ENCODE results near the gene CD38.
"Not testable (repeated sequence)": the region's sequence is repeated elsewhere in the genome, so short reads cannot be mapped to it uniquely, and the experiment has no call there.

Gene CD38

GRCh38 chr4:15746110-15746509 is 32.0 kb upstream of the CD38 start:
- no peak overlapping the region for H3K27ac ChIP-seq (ENCODE audit: low read depth, low read length)
- H3K27me3 ChIP-seq (ENCODE audit: control insufficient read depth in 1 of 2, insufficient read depth in 2 of 2, low read length in 2 of 2), result no peaks in the 10 kb centered on the region
- no peak overlapping the region for H3K4me3 ChIP-seq (ENCODE audit: low read depth in 1 of 2, low read length in 2 of 2)
- H3K9ac ChIP-seq (ENCODE audit: low read length), result no peak overlapping the region
- H3K36me3 ChIP-seq (ENCODE audit: insufficient read depth, low read length), result no peaks in the 10 kb centered on the region
- H3K4me1 ChIP-seq (ENCODE audit: insufficient read depth, low read length), result no peaks in the 10 kb centered on the region
- H3K9me3 ChIP-seq (ENCODE audit: low read length), result no peaks in the 10 kb centered on the region

GRCh38 chr4:15749001-15749400 is 29.1 kb upstream of the CD38 start:
- Histone ChIP-seq H3K27me3 (ENCODE audit: control insufficient read depth in 1 of 2, insufficient read depth in 2 of 2, low read length in 2 of 2) (no peaks in the 10 kb centered on the region), H3K4me3 (ENCODE audit: low read depth in 1 of 2, low read length in 2 of 2) (no peak overlapping the region), H3K9ac (ENCODE audit: low read length) (no peak overlapping the region), H3K36me3 (ENCODE audit: insufficient read depth, low read length) (no peaks in the 10 kb centered on the region), H3K9me3 (ENCODE audit: low read length) (no peaks in the 10 kb centered on the region), H3K27ac (ENCODE audit: low read depth, low read length) (no peak overlapping the region), H3K4me1 (ENCODE audit: insufficient read depth, low read length) (no peaks in the 10 kb centered on the region)

GRCh38 chr4:15751153-15751552 is 27.0 kb upstream of the CD38 start:
- Histone ChIP-seq H3K27ac (ENCODE audit: low read depth, low read length) (no peak overlapping the region), H3K36me3 (ENCODE audit: insufficient read depth, low read length) (no peaks in the 10 kb centered on the region), H3K27me3 (ENCODE audit: control insufficient read depth in 1 of 2, insufficient read depth in 2 of 2, low read length in 2 of 2) (no peaks in the 10 kb centered on the region), H3K9me3 (ENCODE audit: low read length) (no peaks in the 10 kb centered on the region), H3K4me3 (ENCODE audit: low read depth in 1 of 2, low read length in 2 of 2) (no peak overlapping the region), H3K9ac (ENCODE audit: low read length) (no peak overlapping the region), H3K4me1 (ENCODE audit: insufficient read depth, low read length) (no peaks in the 10 kb centered on the region)

GRCh38 chr4:15753081-15753480 is 25.0 kb upstream of the CD38 start:
- H3K27me3 ChIP-seq (ENCODE audit: control insufficient read depth in 1 of 2, insufficient read depth in 2 of 2, low read length in 2 of 2), result no peaks in the 10 kb centered on the region
- H3K9me3 ChIP-seq (ENCODE audit: low read length), result no peaks in the 10 kb centered on the region
- H3K9ac ChIP-seq (ENCODE audit: low read length), result no peak overlapping the region
- no peaks in the 10 kb centered on the region for H3K36me3 ChIP-seq (ENCODE audit: insufficient read depth, low read length)
- H3K4me1 ChIP-seq (ENCODE audit: insufficient read depth, low read length), result no peaks in the 10 kb centered on the region
- H3K4me3 ChIP-seq (ENCODE audit: low read depth in 1 of 2, low read length in 2 of 2), result no peak overlapping the region
- H3K27ac ChIP-seq (ENCODE audit: low read depth, low read length), result no peak overlapping the region

GRCh38 chr4:15753786-15754185 is 24.3 kb upstream of the CD38 start:
- Histone ChIP-seq H3K4me3 (ENCODE audit: low read depth in 1 of 2, low read length in 2 of 2) (no peak overlapping the region), H3K4me1 (ENCODE audit: insufficient read depth, low read length) (no peaks in the 10 kb centered on the region), H3K27ac (ENCODE audit: low read depth, low read length) (no peak overlapping the region), H3K36me3 (ENCODE audit: insufficient read depth, low read length) (no peaks in the 10 kb centered on the region), H3K9me3 (ENCODE audit: low read length) (no peaks in the 10 kb centered on the region), H3K27me3 (ENCODE audit: control insufficient read depth in 1 of 2, insufficient read depth in 2 of 2, low read length in 2 of 2) (no peaks in the 10 kb centered on the region), H3K9ac (ENCODE audit: low read length) (no peak overlapping the region)

GRCh38 chr4:15754323-15754722 is 23.8 kb upstream of the CD38 start:
- H3K27ac ChIP-seq (ENCODE audit: low read depth, low read length), result no peak overlapping the region
- no peaks in the 10 kb centered on the region for H3K27me3 ChIP-seq (ENCODE audit: control insufficient read depth in 1 of 2, insufficient read depth in 2 of 2, low read length in 2 of 2)
- no peaks in the 10 kb centered on the region for H3K36me3 ChIP-seq (ENCODE audit: insufficient read depth, low read length)
- H3K9ac ChIP-seq (ENCODE audit: low read length), result no peak overlapping the region
- H3K4me3 ChIP-seq (ENCODE audit: low read depth in 1 of 2, low read length in 2 of 2), result no peak overlapping the region
- no peaks in the 10 kb centered on the region for H3K9me3 ChIP-seq (ENCODE audit: low read length)
- H3K4me1 ChIP-seq (ENCODE audit: insufficient read depth, low read length), result no peaks in the 10 kb centered on the region

- no peak overlapping the region for H3K27ac ChIP-seq (ENCODE audit: low read depth, low read length)
- no peaks in the 10 kb centered on the region for H3K36me3 ChIP-seq (ENCODE audit: insufficient read depth, low read length)
- H3K4me1 ChIP-seq (ENCODE audit: insufficient read depth, low read length), result no peaks in the 10 kb centered on the region
- no peak overlapping the region for H3K4me3 ChIP-seq (ENCODE audit: low read depth in 1 of 2, low read length in 2 of 2)
- no peak overlapping the region for H3K9ac ChIP-seq (ENCODE audit: low read length)
- no peaks in the 10 kb centered on the region for H3K27me3 ChIP-seq (ENCODE audit: control insufficient read depth in 1 of 2, insufficient read depth in 2 of 2, low read length in 2 of 2)
- H3K9me3 ChIP-seq (ENCODE audit: low read length), result no peaks in the 10 kb centered on the region
Measured at GRCh38 chr4:15755321-15756155, 22.6 kb upstream of the CD38 start.

GRCh38 chr4:15756361-15756861 is 21.7 kb upstream of the CD38 start:
- no peaks in the 10 kb centered on the region for H3K9me3 ChIP-seq (ENCODE audit: low read length)
- H3K4me1 ChIP-seq (ENCODE audit: insufficient read depth, low read length), result no peaks in the 10 kb centered on the region
- no peaks in the 10 kb centered on the region for H3K36me3 ChIP-seq (ENCODE audit: insufficient read depth, low read length)
- no peak overlapping the region for H3K4me3 ChIP-seq (ENCODE audit: low read depth in 1 of 2, low read length in 2 of 2)
- H3K27ac ChIP-seq (ENCODE audit: low read depth, low read length), result no peak overlapping the region
- no peak overlapping the region for H3K9ac ChIP-seq (ENCODE audit: low read length)
- no peaks in the 10 kb centered on the region for H3K27me3 ChIP-seq (ENCODE audit: control insufficient read depth in 1 of 2, insufficient read depth in 2 of 2, low read length in 2 of 2)

GRCh38 chr4:15757054-15757453 is 21.1 kb upstream of the CD38 start:
- Histone ChIP-seq H3K9ac (ENCODE audit: low read length) (no peak overlapping the region), H3K27me3 (ENCODE audit: control insufficient read depth in 1 of 2, insufficient read depth in 2 of 2, low read length in 2 of 2) (no peaks in the 10 kb centered on the region), H3K4me3 (ENCODE audit: low read depth in 1 of 2, low read length in 2 of 2) (no peak overlapping the region), H3K27ac (ENCODE audit: low read depth, low read length) (no peak overlapping the region), H3K36me3 (ENCODE audit: insufficient read depth, low read length) (no peaks in the 10 kb centered on the region), H3K4me1 (ENCODE audit: insufficient read depth, low read length) (no peaks in the 10 kb centered on the region), H3K9me3 (ENCODE audit: low read length) (no peaks in the 10 kb centered on the region)

- Histone ChIP-seq H3K9ac (ENCODE audit: low read length) (no peak overlapping the region), H3K4me1 (ENCODE audit: insufficient read depth, low read length) (no peaks in the 10 kb centered on the region), H3K27ac (ENCODE audit: low read depth, low read length) (no peak overlapping the region), H3K9me3 (ENCODE audit: low read length) (no peaks in the 10 kb centered on the region), H3K36me3 (ENCODE audit: insufficient read depth, low read length) (no peaks in the 10 kb centered on the region), H3K4me3 (ENCODE audit: low read depth in 1 of 2, low read length in 2 of 2) (no peak overlapping the region), H3K27me3 (ENCODE audit: control insufficient read depth in 1 of 2, insufficient read depth in 2 of 2, low read length in 2 of 2) (no peaks in the 10 kb centered on the region)
Measured at GRCh38 chr4:15758294-15758693, 19.8 kb upstream of the CD38 start.

GRCh38 chr4:15762460-15762859 is 15.7 kb upstream of the CD38 start:
- not testable (repeated sequence) for H3K4me1 ChIP-seq (ENCODE audit: insufficient read depth, low read length); H3K9me3 ChIP-seq (ENCODE audit: low read length); H3K4me3 ChIP-seq (ENCODE audit: low read depth in 1 of 2, low read length in 2 of 2); H3K27me3 ChIP-seq (ENCODE audit: control insufficient read depth in 1 of 2, insufficient read depth in 2 of 2, low read length in 2 of 2); H3K36me3 ChIP-seq (ENCODE audit: insufficient read depth, low read length); H3K27ac ChIP-seq (ENCODE audit: low read depth, low read length); H3K9ac ChIP-seq (ENCODE audit: low read length)

GRCh38 chr4:15765391-15765790 is 12.7 kb upstream of the CD38 start:
- H3K4me3 ChIP-seq (ENCODE audit: low read depth in 1 of 2, low read length in 2 of 2), result no peak overlapping the region
- H3K36me3 ChIP-seq (ENCODE audit: insufficient read depth, low read length), result no peaks in the 10 kb centered on the region
- no peak overlapping the region for H3K9ac ChIP-seq (ENCODE audit: low read length)
- no peaks in the 10 kb centered on the region for H3K4me1 ChIP-seq (ENCODE audit: insufficient read depth, low read length)
- H3K27me3 ChIP-seq (ENCODE audit: control insufficient read depth in 1 of 2, insufficient read depth in 2 of 2, low read length in 2 of 2), result no peaks in the 10 kb centered on the region
- H3K9me3 ChIP-seq (ENCODE audit: low read length), result no peaks in the 10 kb centered on the region
- H3K27ac ChIP-seq (ENCODE audit: low read depth, low read length), result no peak overlapping the region

Measured in muscle layer of colon (tissue), 2 donors.